Measurements from ENCODE around the gene DIS3L2. TPM values are rescaled to one million over a fixed set of nuclear protein-coding genes. Genes with fewer than 3 reads are reported as not detected.

Gene DIS3L2
- total RNA-seq, 1 donor from 2014 or later = 24.0 TPM

DNA sequence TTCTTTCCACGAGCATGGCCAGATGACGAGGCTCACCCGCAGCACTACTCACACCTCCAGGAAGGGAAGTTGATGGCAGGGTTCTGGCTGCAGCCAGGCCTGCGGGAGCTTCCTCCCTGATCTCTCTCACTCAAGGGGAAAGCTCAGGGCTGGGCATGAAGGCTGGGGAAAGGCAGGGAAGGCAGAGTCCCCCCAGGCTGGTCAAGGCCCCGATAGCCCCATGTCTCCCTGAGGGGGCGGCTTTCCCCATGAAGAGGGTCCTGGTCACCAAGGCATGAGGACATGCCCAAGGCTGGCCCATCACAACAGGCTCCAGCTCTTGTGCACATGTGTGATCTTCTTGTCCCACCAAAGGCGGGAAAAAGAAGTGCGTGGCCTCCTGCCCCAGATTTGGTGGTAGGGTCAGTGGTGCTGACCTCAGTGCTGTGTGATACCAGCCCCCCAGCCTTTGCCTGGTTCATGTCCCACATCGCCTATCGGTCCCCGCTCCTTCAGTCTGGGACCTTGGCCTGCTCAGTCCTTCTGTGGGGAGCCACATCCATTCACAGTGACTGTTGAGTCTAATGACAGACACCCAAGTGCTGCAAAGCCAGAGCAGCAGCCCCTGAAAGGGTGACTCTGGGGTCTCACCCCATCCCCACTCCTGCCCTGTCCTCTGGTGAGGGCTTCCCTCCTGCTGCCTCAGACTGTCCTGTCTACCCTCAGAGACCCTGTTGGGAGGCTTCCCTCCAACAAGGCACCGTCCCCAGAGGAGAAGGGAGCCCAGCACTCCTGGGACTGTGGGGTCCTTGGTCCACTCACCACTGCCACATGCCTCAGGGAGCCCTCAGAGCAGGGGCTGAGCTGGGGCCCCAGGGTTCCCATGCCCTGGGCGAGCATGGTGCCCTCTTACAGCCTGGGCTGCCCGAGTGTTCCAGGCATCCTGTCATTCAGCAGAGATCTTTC lies 367.3 kb downstream of the DIS3L2 start:
- no peaks in the 10 kb centered on the region for H3K9me3 ChIP-seq (ENCODE audit: insufficient read depth, low read depth, low read length)
- no peaks in the 10 kb centered on the region for H3K9me3 Mint-ChIP-seq (ENCODE audit: unreplicated experiment)
- no peak overlapping the region for H2AFZ ChIP-seq (ENCODE audit: low read depth, low read length)
- TF ChIP-seq EZH2 (IDR thresholded peaks at IDR 0.05; ENCODE audit: insufficient read depth, low read length) = no peak
- TF ChIP-seq, protein P1, sequence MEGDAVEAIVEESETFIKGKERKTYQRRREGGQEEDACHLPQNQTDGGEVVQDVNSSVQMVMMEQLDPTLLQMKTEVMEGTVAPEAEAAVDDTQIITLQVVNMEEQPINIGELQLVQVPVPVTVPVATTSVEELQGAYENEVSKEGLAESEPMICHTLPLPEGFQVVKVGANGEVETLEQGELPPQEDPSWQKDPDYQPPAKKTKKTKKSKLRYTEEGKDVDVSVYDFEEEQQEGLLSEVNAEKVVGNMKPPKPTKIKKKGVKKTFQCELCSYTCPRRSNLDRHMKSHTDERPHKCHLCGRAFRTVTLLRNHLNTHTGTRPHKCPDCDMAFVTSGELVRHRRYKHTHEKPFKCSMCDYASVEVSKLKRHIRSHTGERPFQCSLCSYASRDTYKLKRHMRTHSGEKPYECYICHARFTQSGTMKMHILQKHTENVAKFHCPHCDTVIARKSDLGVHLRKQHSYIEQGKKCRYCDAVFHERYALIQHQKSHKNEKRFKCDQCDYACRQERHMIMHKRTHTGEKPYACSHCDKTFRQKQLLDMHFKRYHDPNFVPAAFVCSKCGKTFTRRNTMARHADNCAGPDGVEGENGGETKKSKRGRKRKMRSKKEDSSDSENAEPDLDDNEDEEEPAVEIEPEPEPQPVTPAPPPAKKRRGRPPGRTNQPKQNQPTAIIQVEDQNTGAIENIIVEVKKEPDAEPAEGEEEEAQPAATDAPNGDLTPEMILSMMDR (IDR thresholded peaks at IDR 0.05; ENCODE audit: insufficient read depth, low read depth, low read length) = no peak
- no peak for DNase-seq (ENCODE audit: low read depth)
- no peaks in the 10 kb centered on the region for H3K27me3 ChIP-seq (ENCODE audit: insufficient read depth, low read length)
- H3K79me2 ChIP-seq (ENCODE audit: insufficient read depth, low read length) = no peaks in the 10 kb centered on the region
- H3K36me3 ChIP-seq (ENCODE audit: insufficient read depth, low read length) = no peaks in the 10 kb centered on the region
- H3K4me2 ChIP-seq (ENCODE audit: low read length) = no peak overlapping the region
- no peak overlapping the region for H3K27ac Mint-ChIP-seq (ENCODE audit: unreplicated experiment)
- FAIRE-seq = no peak
- no peaks in the 10 kb centered on the region for H3K27me3 Mint-ChIP-seq (ENCODE audit: low read depth, unreplicated experiment)
- H3K4me1 ChIP-seq (ENCODE audit: insufficient read depth, low read length) = no peaks in the 10 kb centered on the region
- peaks cover 35% of the 10 kb centered on the region for H4K20me1 ChIP-seq (ENCODE audit: insufficient read depth, low read length)
- no peak overlapping the region for H3K9ac ChIP-seq (ENCODE audit: low read length)
- H3K27ac ChIP-seq (ENCODE audit: low read depth, low read length) = no peak overlapping the region
- peaks cover 2% of the 10 kb centered on the region for H3K4me1 Mint-ChIP-seq (ENCODE audit: low read depth, unreplicated experiment)
- H3K4me3 Mint-ChIP-seq (ENCODE audit: unreplicated experiment) = no peak overlapping the region
- no peaks in the 10 kb centered on the region for H3K36me3 Mint-ChIP-seq (ENCODE audit: low read depth, unreplicated experiment)
- no peak overlapping the region for H3K4me3 ChIP-seq (ENCODE audit: insufficient read depth, low read depth, low read length)

DNA sequence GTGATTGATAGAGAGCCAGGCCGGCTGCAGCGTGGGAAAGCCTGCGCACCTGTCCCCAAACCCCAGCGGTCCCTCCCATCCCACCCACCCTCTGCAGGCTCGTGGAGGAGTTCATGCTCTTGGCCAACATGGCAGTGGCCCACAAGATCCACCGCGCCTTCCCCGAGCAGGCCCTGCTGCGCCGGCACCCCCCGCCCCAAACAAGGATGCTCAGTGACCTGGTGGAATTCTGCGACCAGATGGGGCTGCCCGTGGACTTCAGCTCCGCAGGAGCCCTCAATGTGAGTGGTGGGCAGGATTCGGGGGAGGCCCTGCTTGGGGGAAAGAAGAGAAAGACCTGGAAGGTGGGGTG lies 368.2 kb downstream of the DIS3L2 start:
- DNase-seq (ENCODE audit: low read depth) (no peak), FAIRE-seq (no peak)
- H3K4me3 ChIP-seq (ENCODE audit: insufficient read depth, low read depth, low read length) = no peak overlapping the region
- no peaks in the 10 kb centered on the region for H3K36me3 ChIP-seq (ENCODE audit: insufficient read depth, low read length)
- Mint-ChIP-seq H3K27ac (ENCODE audit: unreplicated experiment) (no peak overlapping the region), H3K4me1 (ENCODE audit: low read depth, unreplicated experiment) (no peaks in the 10 kb centered on the region), H3K36me3 (ENCODE audit: low read depth, unreplicated experiment) (no peaks in the 10 kb centered on the region), H3K9me3 (ENCODE audit: unreplicated experiment) (no peaks in the 10 kb centered on the region), H3K4me3 (ENCODE audit: unreplicated experiment) (no peak overlapping the region), H3K27me3 (ENCODE audit: low read depth, unreplicated experiment) (no peaks in the 10 kb centered on the region)
- no peak for TF ChIP-seq EZH2 (IDR thresholded peaks at IDR 0.05; ENCODE audit: insufficient read depth, low read length)
- TF ChIP-seq, protein P1 (IDR thresholded peaks at IDR 0.05; ENCODE audit: insufficient read depth, low read depth, low read length) = no peak
- no peak overlapping the region for H3K27ac ChIP-seq (ENCODE audit: low read depth, low read length)
- H4K20me1 ChIP-seq (ENCODE audit: insufficient read depth, low read length) = peaks cover 34% of the 10 kb centered on the region
- no peak overlapping the region for H3K4me2 ChIP-seq (ENCODE audit: low read length)
- H3K9ac ChIP-seq (ENCODE audit: low read length) = no peak overlapping the region
- no peaks in the 10 kb centered on the region for H3K9me3 ChIP-seq (ENCODE audit: insufficient read depth, low read depth, low read length)
- H3K27me3 ChIP-seq (ENCODE audit: insufficient read depth, low read length) = no peaks in the 10 kb centered on the region
- no peaks in the 10 kb centered on the region for H3K79me2 ChIP-seq (ENCODE audit: insufficient read depth, low read length)
- H3K4me1 ChIP-seq (ENCODE audit: insufficient read depth, low read length) = no peaks in the 10 kb centered on the region
- no peak overlapping the region for H2AFZ ChIP-seq (ENCODE audit: low read depth, low read length)
